ENCODE data around the gene CHST13. TPM values are rescaled to one million over a fixed set of nuclear protein-coding genes. Genes with fewer than 3 reads are reported as not detected.
"Not testable (repeated sequence)": the region's sequence is repeated elsewhere in the genome, so short reads cannot be mapped to it uniquely, and the experiment has no call there.

CHST13 gene
- total RNA-seq, 1 donor from 2014 or later, result not detected

DNA sequence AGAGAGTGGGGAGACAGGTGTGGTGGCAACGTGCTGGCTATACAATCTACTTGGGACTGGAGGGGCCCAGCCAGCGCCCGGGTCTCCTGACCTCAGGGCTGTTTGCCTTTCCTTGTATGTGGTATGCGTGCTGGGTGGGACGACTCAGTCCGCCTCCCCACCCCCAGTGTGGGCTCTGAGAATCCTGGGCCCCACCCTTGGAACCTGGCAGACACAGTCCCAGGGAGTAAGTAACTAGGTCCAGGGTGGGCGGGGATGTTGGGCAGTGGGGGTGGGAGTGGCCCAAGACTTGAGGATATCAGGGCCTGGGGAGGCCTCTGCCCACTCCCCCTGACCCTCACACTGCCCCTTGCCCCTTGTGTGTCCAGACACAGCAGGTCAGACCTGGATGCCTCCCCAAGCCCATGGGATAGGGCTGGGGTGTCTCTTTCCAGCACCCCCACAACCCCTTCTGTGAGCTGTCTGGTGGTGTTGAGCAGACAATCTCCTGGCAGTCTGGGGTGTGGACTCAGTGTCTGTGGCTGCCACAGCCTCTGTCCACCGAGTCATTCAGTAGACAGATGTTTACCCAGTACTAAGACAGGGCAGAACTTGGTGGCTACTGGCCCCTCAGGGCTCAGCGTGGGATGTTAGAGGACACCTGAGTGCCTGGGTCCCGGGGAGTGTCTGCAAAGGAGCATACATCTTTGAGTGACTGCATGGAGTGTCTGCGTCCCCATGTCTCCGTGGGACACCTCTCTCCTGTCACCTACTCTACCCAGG, 1.3 kb downstream of the CHST13 start:
- DNase-seq (ENCODE audit: low read depth in 2 of 2), result no peak

GRCh38 chr3:126525853-126526667, 2.1 kb downstream of the CHST13 start:
- no peak for DNase-seq (ENCODE audit: low read depth in 2 of 2)

GRCh38 chr3:126526668-126527005, 2.7 kb downstream of the CHST13 start:
- no peak for DNase-seq (ENCODE audit: low read depth in 2 of 2)

GRCh38 chr3:126527006-126527405, 3.1 kb downstream of the CHST13 start:
- no peak for DNase-seq (ENCODE audit: low read depth in 2 of 2)

DNA sequence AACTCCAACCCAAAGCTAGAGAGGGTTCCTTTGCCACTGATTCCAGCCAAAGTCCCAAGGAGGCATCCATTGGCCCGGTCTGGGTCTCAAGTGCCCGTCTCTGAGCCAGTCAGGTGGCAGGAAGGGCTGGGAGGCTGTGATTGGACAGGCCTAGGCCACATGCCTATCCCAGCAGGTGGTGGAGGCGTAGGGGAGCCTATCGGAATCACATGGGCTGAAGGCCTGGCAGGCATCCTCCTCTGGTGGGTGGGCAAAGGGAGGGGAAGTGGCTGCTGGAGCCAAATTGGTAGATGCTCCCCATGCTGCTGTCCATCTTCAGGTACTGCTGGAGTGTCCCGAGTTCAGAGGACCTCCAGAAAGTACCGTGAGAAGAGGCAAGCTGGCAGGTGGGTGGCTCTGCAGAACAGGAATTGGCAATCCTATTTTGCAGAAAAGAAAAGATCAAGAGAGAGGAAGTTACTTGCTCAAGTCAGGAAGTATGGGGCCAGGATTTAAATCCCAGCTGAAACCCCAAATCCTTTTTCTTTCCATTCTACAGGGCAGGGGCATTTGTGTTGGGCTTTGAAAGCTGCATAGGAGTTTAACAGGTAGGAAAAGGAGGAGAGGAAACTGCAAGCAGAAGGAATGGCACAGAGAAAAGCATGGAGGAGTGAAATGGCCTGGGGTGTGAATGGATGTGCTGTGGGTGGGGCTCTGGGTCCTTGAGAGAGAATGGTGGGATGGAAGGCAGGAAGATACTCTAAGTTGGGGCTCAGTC, 3.7 kb downstream of the CHST13 start:
- no peak for DNase-seq (ENCODE audit: low read depth in 2 of 2)

DNA sequence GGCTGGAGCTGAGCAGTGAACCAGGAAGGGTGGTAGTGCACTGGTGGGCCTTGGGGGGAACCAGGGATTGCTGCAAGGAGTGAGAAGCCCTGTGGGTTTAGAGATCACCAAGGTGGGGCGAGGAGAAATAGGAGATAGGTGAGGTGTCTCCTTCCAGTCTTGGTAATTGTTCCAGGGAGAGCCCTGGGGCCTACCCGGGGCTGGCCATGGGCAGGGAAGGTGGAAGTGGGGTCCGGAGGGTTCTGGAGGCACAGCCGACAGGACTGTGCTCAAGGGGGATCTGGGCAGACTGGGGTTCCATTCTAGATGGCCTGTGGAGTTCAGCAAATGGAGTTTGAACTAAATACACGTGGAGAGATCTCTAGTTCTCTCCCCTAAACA, 4.5 kb downstream of the CHST13 start:
- DNase-seq (ENCODE audit: low read depth in 2 of 2), result no peak

GRCh38 chr3:126528800-126529541, 5.0 kb downstream of the CHST13 start:
- DNase-seq (ENCODE audit: low read depth in 2 of 2), result no peak

DNA sequence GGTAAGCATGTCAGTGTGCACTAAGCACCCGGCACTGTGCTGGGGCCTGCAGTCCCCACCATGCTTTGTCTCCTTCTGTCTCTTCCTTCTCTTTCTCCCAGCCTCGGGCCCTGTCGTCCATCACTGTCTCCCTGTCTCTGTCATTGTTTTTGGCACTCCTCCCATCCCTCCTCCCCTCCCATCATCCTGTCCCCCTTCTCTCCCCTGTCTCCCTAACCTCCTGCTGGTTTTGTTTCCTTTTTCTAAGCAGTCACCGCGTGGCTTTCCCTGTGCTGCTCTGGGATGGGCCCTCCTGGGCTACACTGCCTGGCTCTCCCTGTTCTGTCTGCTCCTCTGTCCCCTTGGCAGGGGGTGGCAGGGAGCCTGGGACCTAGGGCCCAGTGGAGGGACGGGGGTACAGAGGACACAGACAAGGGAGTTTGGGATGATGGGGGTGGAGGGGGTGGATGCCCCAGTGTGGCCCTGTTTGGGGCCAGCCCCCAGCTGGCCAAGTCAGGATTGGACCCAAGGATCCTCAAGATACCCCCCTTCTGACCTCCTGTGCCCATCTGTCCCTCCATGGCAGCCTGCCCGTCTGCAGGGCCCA, 5.7 kb downstream of the CHST13 start:
- DNase-seq (ENCODE audit: low read depth in 2 of 2), result no peak

GRCh38 chr3:126530171-126531050, 6.5 kb downstream of the CHST13 start:
- DNase-seq (ENCODE audit: low read depth in 2 of 2), result no peak

- no peak for DNase-seq (ENCODE audit: low read depth in 2 of 2)
These were observed 7.0 kb downstream of the CHST13 start for GRCh38 chr3:126531051-126531330.

DNA sequence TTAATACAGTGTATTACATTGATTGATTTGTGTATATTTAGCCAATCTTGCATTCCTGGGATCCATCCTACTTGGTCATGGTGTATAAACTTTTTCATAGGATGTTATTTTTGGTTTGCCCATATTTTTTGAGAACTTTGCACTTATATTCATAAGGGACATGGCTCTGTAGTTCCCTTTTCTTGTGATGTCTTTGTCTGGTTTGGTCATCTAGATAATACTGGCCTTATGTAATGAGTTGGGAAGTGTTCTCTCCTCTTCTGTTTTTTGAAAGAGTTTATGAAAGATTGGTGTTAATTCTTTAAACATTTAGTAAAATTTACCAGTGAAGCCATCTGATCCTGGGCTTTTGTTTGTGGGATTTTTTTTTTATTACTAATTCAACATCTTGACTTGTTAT, 9.6 kb downstream of the CHST13 start:
- no peak for DNase-seq (ENCODE audit: low read depth in 2 of 2)

GRCh38 chr3:126534716-126535115, 10.8 kb downstream of the CHST13 start:
- not testable (repeated sequence) for DNase-seq (ENCODE audit: low read depth in 2 of 2)

- DNase-seq (ENCODE audit: low read depth in 2 of 2), result no peak
These were observed 11.7 kb downstream of the CHST13 start for GRCh38 chr3:126535636-126536035.

GRCh38 chr3:126536126-126536525, 12.2 kb downstream of the CHST13 start:
- no peak for DNase-seq (ENCODE audit: low read depth in 2 of 2)

DNA sequence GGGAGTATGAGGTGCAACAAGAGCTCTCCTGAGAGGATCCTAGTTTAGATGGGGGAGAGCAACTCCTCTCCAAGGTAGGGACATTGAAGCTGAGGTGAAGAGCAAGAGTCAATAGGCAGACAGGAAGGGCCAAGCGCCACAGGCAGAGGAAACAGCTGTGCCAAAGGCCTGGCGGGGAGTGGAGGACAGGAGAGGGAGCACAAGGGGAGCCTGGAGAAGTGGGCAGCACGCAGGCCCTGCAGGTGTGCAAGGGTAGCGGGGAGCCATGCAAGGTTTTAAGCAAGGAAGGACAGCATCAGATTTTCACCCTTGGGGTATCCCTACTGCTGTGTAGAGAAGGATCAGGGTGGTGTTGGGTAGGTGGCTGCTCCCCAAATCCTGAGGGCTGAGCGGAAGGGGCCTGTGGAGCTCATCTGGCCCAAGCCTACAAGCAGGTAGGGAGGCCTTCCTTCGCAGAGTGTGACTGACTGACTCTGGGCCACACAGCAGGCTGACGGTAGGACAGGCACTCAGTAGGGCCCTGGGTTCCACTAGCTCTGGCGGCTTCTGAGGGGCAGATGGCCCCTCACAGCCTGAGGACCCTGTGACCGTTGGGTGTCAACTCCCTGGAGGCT, 13.3 kb downstream of the CHST13 start:
- no peak for DNase-seq (ENCODE audit: low read depth in 2 of 2)

DNA sequence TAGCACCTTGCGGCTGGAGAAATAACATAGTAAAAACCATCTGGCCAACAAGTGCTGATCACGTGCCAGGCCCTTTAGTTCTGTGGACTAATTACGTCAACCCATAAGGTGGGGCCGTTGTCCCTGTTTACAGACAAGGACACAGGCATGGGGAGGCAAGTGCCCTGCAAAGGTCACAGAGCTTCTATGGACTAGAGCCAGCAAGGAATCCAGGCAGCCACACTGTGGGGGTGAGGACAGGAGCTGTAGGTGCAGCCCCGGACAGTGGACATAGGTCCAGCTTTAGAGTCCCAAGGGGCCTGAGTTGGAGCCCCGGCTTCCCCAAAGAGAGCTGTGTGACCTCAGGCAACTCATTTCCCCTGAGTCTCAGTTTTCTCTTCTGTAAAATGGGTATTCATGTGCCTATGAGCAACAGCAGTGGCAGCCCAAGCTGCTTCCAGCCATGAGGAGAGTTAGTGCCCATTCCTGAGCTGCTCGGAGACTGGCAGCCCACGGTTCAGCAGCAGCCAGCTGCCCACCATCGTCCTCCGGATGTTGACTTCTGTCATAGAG, 13.9 kb downstream of the CHST13 start:
- DNase-seq (ENCODE audit: low read depth in 2 of 2), result no peak

GRCh38 chr3:126538316-126538715, 14.4 kb downstream of the CHST13 start:
- DNase-seq (ENCODE audit: low read depth in 2 of 2), result no peak

- DNase-seq (ENCODE audit: low read depth in 2 of 2), result no peak
These were observed 15.0 kb downstream of the CHST13 start for GRCh38 chr3:126538966-126539365.

DNA sequence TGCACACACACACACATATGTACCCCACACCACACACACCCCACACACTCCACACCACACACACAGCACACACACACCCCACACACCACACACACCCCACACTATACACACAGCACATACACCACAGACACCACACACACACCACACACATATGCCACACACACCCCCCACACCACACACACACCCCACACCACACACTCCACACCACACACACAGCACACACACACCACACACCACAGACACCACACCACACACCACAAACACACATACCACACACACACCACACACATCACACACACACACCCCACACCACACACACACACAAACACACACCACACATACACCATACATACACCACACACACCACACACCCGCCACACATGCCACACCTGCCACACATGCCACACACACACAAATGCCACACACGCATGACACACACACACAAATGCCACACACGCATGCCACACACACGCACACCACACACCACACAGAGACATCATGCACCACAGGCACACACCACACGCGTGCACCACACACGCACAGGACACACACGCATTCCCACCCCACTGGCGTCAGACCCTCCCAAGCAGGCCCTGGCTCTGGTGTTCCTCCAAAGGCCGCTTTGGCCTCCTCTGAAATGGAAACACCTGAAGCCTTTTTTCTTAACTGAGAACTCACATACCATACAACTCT, 15.7 kb downstream of the CHST13 start:
- DNase-seq (ENCODE audit: low read depth in 2 of 2), result no peak

Measured in lung microvascular endothelial cell (primary cell).